Midbrain (tissue), 1 donor: Measurements from ENCODE around the gene RAMP1.

Source experiments
- DNase-seq: peaks from one replicate; lab custom pipeline; 2025; lab: John Stamatoyannopoulos, UW

RAMP1 gene

DNA sequence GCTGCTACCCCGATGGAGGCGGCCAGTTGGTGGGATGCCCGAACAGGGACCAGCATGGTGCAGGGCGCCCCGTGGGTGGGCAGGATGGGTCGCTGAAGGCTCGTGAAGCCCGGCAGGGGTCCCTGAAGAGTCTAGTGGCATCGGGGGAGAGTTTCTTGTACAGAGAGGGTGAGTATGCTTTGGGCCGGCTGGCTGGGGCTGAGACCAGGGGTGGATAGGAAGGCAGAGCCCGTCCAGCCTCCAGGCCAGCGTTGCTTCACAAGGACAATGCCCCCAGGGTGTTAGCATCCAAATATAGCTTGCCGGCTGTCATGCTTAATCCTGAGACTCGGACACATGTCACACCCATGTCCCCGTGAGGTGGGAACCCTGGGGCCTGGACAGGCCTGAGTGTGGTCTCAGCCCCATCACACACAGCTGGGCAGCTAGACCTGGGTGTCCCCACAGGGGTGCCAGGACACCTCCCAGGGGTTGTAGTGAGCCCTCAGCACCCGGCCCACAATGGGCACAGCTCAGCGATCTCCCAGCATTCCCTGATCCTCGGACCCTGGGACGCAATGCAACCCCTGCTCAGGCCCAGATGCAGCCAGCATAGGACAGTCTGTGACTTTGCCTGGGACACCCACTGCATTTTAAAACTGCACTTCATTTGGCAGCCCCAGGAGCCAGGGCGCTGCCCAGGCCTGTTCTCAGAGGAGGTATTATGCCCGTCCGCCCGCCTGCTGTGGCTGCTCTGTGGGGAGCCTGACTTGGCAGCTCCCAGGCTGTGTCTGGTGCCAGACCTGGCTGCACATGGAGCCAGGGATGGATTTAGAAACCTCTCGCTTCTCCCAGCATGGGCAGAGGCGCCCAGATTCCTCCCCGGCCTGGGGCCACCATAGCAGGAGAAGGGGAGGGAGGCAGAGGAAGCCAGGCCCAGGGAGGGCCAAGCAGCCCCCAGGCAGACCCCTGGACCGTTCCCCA, 36.4 kb downstream of the RAMP1 start:
- DNase-seq = peak; percentile 78

- no peak for DNase-seq
These were observed 37.1 kb downstream of the RAMP1 start for GRCh38 chr2:237896507-237896892.

- DNase-seq = no peak
These were observed 37.5 kb downstream of the RAMP1 start for GRCh38 chr2:237896956-237897355.

DNA sequence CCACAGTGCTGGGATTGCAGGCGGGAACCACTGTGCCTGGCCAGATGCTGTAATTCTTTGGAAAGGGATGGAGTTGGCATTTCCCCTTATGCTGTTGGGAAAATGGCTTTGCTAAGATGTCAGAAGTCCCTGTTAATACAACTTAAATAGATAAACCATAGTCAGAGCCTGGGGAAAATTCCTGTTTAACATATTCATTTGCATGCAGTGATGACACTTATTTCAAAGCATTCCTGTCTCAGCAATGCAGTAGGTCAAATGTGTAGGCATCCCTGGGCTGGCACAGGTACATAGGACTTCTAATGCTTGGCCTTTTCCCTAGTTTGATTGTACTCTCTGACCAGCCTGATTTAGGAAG, 38.6 kb downstream of the RAMP1 start:
- no peak for DNase-seq

GRCh38 chr2:237900891-237901831, 41.7 kb downstream of the RAMP1 start:
- no peak for DNase-seq

DNA sequence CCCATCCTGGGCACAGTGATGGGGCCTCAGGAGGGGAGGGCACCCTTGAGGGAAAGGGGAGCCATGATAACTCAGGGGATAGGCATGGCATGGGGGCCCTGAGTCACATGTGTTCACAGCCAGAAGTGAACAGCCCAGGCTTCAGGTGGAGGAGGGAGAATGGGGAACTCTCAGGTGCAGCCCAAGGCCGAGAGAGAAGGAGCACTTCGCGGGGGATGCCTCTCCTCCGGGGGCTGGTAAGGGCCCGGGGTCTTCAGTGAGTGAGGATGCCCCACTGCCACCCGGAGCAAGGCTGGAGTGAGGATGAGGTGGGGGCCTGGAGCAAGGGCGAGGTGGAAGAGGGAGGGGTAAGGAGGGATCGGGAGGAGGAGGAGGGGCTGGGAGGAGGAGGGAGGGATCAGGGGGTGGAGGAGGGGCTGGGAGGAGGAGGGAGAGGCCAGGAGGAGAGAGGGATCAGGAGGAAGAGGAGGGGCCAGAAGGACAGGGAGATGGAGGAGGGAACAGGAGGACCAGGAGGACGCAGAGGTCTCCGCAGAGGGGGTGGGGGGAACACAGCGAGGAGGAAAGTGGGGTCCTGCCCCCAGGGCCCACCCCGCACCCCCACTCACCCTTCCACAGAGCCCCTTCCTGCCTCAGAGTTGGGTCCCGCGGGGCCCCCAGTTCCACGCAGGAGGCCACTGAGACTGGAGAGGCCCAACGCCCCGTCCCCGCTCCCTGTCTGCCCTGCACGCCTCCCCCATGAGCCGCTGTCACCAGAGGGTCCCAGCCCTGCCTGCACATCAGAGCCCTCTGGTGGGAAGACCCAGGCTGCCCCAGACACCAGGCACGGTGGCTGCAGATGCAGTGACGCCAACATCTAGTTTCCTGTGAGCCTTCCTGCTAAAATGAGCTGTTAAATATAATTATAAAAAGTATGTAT, 42.8 kb downstream of the RAMP1 start:
- DNase-seq = no peak

DNA sequence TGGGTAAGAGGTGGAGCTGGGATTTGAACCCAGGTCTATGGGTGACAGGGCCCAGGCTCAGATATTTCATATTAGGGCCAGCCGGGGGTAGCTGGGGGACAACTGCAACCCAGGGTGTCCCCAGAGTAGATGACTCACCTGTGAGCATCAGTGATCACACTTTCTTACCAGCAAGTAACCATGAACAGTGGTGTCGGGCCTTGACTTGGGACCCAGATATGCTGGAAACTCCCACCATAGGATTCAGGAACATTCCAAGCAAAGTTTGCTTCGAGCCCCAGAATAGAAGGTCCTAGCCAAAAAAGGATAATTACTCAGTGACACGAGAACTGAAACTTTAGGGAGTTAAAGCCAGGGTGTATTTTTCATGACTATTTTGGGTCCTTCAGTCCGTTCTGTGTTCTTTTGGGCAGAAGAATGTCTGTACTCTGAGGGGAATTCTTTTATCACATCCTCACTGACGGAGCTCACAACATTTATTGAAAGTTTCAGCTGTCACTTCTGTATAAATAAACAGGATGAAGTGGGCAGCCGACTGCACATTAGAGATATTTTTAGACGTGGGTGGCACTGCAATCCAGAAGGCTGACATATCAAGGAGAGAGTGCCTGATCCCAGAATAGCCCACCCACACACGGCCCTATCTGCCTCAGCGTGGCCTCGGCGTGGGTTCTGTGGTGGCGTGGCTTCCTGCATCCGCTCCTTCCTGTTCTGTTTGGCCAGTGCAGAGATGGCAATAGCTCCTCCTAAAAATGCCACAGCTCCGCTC, 45.6 kb downstream of the RAMP1 start:
- DNase-seq = no peak

GRCh38 chr2:237907144-237907543, 47.7 kb downstream of the RAMP1 start:
- DNase-seq = no peak

DNA sequence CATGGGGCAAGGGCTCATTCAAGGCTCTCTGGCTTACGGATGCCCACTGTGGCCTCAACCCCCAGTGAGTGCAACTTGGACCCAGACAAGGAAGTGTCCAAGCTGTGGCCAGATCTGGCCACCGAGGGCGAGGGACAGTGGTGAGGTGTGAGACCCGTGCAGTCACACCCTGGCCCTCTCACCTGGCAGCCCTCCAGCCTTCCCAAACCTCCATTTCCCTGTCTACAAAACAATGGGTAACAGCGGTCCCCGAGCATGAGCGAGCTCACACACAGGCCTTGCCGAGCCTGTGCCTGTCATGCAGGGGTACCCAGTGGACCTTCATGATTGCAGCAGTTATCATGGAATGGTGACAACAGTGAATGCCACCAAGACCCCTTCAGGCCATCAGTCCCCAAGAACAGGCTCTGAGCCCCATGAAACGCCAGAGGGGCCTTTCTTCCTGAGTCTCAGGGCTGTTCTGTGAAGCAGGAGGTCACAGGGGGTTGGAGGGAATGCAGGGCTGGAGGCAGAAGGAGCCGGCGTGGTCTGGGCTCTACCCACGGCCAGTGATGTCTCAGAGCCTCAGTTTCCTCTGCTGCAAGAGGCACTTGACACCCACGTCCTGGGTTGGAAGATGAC, 49.8 kb downstream of the RAMP1 start:
- no peak for DNase-seq

- DNase-seq = no peak
These were observed 50.5 kb downstream of the RAMP1 start for GRCh38 chr2:237909801-237910475.

GRCh38 chr2:237910576-237911362, 51.3 kb downstream of the RAMP1 start:
- no peak for DNase-seq

GRCh38 chr2:237911363-237912017, 52.1 kb downstream of the RAMP1 start:
- DNase-seq = no peak

- no peak for DNase-seq
These were observed 53.1 kb downstream of the RAMP1 start for GRCh38 chr2:237912271-237913192.

DNA sequence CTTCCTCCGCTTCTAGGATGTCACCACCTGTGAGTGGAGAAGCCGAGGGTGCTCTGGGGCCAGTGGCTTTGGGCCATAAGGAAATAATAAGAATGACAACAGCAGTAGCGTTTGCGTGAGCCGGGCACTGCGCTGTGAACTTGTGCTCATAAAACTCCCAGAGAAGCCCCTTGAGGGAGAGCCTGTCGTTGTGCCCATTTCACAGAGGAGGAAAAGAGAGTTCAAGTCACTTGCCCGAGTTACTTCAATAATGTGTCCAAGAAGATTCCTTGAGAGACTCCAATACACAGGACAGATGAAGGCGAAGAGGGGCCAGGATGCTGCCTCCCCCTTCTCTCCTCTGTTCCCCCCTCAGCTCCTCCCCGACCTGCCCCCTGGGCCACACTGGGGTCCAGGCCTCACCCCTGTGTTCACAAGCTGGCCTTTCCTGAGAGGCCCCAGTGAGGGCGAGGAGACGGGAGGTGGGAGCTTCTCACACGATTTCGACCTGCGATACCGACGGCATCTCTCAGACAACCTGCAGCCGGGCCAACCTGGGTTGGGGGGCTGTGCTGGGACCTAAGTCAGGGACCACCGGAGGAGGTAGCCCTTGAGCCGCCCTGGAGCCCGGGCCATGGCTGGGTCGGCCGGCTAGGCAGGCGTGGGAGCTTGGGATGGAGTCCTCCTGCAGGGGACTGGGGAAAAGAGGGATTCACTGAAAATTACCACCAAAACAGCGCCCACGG, 53.9 kb downstream of the RAMP1 start:
- no peak for DNase-seq

DNA sequence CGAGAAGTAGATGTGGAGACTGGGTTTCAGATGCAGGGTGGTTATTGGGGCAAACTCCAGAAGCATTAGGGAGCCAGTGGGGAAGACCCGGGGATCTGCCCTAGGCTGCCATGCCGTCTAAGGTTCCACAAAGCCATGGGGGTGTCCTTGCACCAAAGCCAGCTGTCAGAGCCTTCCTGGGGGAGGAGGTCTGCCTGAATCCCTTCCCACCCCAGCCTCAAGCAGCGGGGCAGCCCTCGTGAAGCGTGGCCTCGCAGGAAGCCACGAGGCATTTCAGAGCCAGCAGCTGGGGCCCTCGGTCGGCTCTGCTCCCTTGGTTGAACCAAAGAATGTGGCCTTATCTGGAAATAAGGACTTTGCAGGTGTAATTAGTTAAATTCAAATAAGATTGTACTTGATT, 56.2 kb downstream of the RAMP1 start:
- no peak for DNase-seq

DNA sequence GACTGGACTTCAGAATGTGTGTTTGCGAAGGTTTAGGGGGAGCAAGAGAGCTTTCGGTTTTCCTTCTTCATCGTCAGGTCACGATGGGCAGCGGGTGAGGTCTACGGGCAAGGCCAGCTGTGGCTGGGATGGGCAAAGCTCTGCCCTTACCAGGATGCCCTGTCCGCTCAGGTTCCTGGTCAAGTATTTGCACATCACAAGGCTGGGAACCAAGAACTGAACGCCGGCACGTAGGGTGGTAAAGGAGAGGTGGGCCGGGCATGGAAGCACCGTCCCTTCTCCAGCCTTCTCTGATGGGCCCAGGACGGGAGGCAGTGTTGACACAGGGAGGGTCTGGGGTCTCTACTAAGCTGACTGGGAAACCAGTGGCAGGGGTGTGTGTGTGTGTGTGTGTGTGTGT, 56.9 kb downstream of the RAMP1 start:
- DNase-seq = no peak
